DOHH2 (cell line): ENCODE measurements around the gene RAC3.

Experiments
- H3F3A ChIP-seq: fragments of 200-600 bp; sonication (generic), shearing (Covaris generic); 2 replicates; pipeline ENCODE4 v1.6.0; 2016; ENCODE audit warnings: antibody characterized with exemption, mild to moderate bottlenecking; ENCODE audit not compliant: control insufficient read depth, insufficient read depth
- H3K27ac ChIP-seq: fragments of 200-600 bp; sonication (generic); 2 replicates; pipeline ENCODE4 v1.5.1; 2014; ENCODE audit warnings: low read depth, mild to moderate bottlenecking, low read length, moderate library complexity
- H3K27me3 ChIP-seq: fragments of 200-600 bp; sonication (generic); 2 replicates; pipeline ENCODE4 v1.6.1; 2014; ENCODE audit warnings: mild to moderate bottlenecking, low read length, mixed read lengths; ENCODE audit not compliant: control insufficient read depth
- H3K36me3 ChIP-seq: fragments of 200-600 bp; sonication (generic); 2 replicates; pipeline ENCODE4 v1.6.1; 2014; ENCODE audit warnings: mild to moderate bottlenecking, low read length, moderate library complexity, mixed read lengths; ENCODE audit not compliant: control insufficient read depth
- H3K4me1 ChIP-seq: fragments of 200-600 bp; sonication (generic); 2 replicates; pipeline ENCODE4 v1.6.1; 2014; ENCODE audit warnings: mild to moderate bottlenecking, low read length, mixed read lengths; ENCODE audit not compliant: control insufficient read depth
- H3K4me2 ChIP-seq: fragments of 200-600 bp; sonication (generic); 2 replicates; pipeline ENCODE4 v1.6.0; 2014; ENCODE audit warnings: mild to moderate bottlenecking, low read length, moderate library complexity
- H3K4me3 ChIP-seq: fragments of 200-600 bp; sonication (generic); 2 replicates; pipeline ENCODE4 v1.5.1; 2014; ENCODE audit warnings: mild to moderate bottlenecking, low read length, mixed read lengths
- H3K79me2 ChIP-seq: fragments of 200-600 bp; sonication (generic); 2 replicates; pipeline ENCODE4 v1.6.1; 2014; ENCODE audit warnings: mild to moderate bottlenecking, low read length, mixed read lengths; ENCODE audit not compliant: control insufficient read depth
- H3K9me2 ChIP-seq: fragments of 200-600 bp; sonication (generic); replicated peaks from 2 replicates; pipeline ENCODE4 v1.6.1; 2014; ENCODE audit warnings: mild to moderate bottlenecking, low read length, mixed read lengths; ENCODE audit not compliant: control insufficient read depth
- H3K9me3 ChIP-seq: fragments of 200-600 bp; sonication (generic); 2 replicates; pipeline ENCODE4 v1.6.1; 2014; ENCODE audit warnings: antibody characterized with exemption, low read length, mixed read lengths; ENCODE audit not compliant: control insufficient read depth, insufficient read depth
- H4K20me1 ChIP-seq: fragments of 200-600 bp; sonication (generic); 2 replicates; pipeline ENCODE4 v1.6.0; 2014; ENCODE audit warnings: low read depth, mild to moderate bottlenecking, antibody characterized with exemption, low read length, moderate library complexity; ENCODE audit not compliant: control insufficient read depth, insufficient read depth
- EZH2phosphoT487 ChIP-seq: fragments of 200-600 bp; sonication (generic); IDR thresholded peaks from 2 replicates; pipeline ENCODE4 v1.6.1; 2017; ENCODE audit warnings: borderline replicate concordance, mild to moderate bottlenecking, antibody characterized with exemption, low read length, moderate library complexity, mixed read lengths
- TF ChIP-seq, protein P1 (sequence below): fragments of 200-600 bp; sonication (generic); IDR thresholded peaks from one replicate; pipeline ENCODE4 v1.5.1; 2014; ENCODE audit warnings: antibody characterized with exemption, mild to moderate bottlenecking, low read depth, low read length; ENCODE audit not compliant: poor library complexity, severe bottlenecking

Gene RAC3

GRCh38 chr17:82013341-82013740, 18.1 kb upstream of the RAC3 start:
- Histone ChIP-seq H3K9me2 (no peaks in the 10 kb centered on the region), H3K27ac (no peak overlapping the region), H3K79me2 (no peaks in the 10 kb centered on the region), H4K20me1 (no peaks in the 10 kb centered on the region), H3K27me3 (no peaks in the 10 kb centered on the region), H3F3A (no peaks in the 10 kb centered on the region; the same call in 1 of the 2 replicates), H3K36me3 (peaks cover 4% of the 10 kb centered on the region), H3K4me2 (no peak overlapping the region), H3K4me3 (no peak overlapping the region), H3K9me3 (no peaks in the 10 kb centered on the region), H3K4me1 (peaks cover 6% of the 10 kb centered on the region)
- TF ChIP-seq, protein P1, sequence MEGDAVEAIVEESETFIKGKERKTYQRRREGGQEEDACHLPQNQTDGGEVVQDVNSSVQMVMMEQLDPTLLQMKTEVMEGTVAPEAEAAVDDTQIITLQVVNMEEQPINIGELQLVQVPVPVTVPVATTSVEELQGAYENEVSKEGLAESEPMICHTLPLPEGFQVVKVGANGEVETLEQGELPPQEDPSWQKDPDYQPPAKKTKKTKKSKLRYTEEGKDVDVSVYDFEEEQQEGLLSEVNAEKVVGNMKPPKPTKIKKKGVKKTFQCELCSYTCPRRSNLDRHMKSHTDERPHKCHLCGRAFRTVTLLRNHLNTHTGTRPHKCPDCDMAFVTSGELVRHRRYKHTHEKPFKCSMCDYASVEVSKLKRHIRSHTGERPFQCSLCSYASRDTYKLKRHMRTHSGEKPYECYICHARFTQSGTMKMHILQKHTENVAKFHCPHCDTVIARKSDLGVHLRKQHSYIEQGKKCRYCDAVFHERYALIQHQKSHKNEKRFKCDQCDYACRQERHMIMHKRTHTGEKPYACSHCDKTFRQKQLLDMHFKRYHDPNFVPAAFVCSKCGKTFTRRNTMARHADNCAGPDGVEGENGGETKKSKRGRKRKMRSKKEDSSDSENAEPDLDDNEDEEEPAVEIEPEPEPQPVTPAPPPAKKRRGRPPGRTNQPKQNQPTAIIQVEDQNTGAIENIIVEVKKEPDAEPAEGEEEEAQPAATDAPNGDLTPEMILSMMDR = no peak
- no peak for TF ChIP-seq EZH2phosphoT487

GRCh38 chr17:82013772-82014321, 17.6 kb upstream of the RAC3 start:
- Histone ChIP-seq H3K27ac (no peak overlapping the region), H3K9me3 (no peaks in the 10 kb centered on the region), H3K4me3 (no peak overlapping the region), H3K79me2 (no peaks in the 10 kb centered on the region), H3K4me1 (peaks cover 6% of the 10 kb centered on the region), H3K4me2 (no peak overlapping the region), H4K20me1 (0 out of 2 replicates have a peak, but pooled peaks cover 4% of the 10 kb centered on the region), H3K36me3 (peaks cover 7% of the 10 kb centered on the region), H3K9me2 (no peaks in the 10 kb centered on the region), H3K27me3 (no peaks in the 10 kb centered on the region), H3F3A (peaks cover 3% of the 10 kb centered on the region; the same call in 1 of the 2 replicates)
- TF ChIP-seq, protein P1 = no peak
- TF ChIP-seq EZH2phosphoT487 = no peak

DNA sequence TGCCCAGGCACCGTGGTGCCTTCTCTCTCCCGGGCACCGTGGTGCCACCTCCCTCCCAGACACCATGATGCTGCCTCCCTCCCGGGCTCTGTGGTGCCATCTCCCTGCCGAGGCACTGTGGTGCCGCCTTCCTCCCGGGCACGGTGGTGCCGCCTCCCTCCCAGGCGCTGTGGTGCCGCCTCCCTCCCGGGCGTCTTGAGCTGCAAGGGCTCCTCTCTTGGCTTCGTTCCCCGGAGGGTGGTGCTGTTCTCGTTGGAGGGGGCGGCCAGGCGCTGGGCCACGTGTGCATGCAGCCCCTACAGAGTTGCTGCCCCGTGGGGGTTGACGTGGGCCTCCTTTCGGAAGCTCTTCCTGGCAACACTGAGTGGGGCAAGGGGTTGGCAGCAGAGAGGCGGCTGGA, 17.0 kb upstream of the RAC3 start:
- Histone ChIP-seq H3K9me3 (no peaks in the 10 kb centered on the region), H3F3A (peaks cover 3% of the 10 kb centered on the region; the same call in 1 of the 2 replicates), H3K9me2 (no peaks in the 10 kb centered on the region), H3K79me2 (no peaks in the 10 kb centered on the region), H3K27me3 (no peaks in the 10 kb centered on the region), H3K27ac (no peak overlapping the region), H3K4me3 (no peak overlapping the region), H3K4me1 (peaks cover 6% of the 10 kb centered on the region), H4K20me1 (0 out of 2 replicates have a peak, but pooled peaks cover 4% of the 10 kb centered on the region), H3K36me3 (peaks cover 7% of the 10 kb centered on the region), H3K4me2 (no peak overlapping the region)
- TF ChIP-seq, protein P1 = no peak
- no peak for TF ChIP-seq EZH2phosphoT487
